Type B pancreatic cell (in vitro differentiated cells): ENCODE data around the gene SNX10. TPM values are rescaled to one million over a fixed set of nuclear protein-coding genes. Genes with fewer than 3 reads are reported as not detected.

ENCODE experiments used
- DNase-seq: peaks from one replicate; pipeline ENCODE4 v3.0.0; 2021; ENCODE audit warnings: mixed read lengths; ENCODE audit not compliant: unreplicated experiment; ENCODE audit errors: extremely low spot score
- H3K27ac Mint-ChIP-seq: 2 replicates; pipeline ENCODE4 v1.8.0; 2021; ENCODE audit warnings: mild to moderate bottlenecking, mixed read lengths
- H3K27me3 Mint-ChIP-seq: 2 replicates; pipeline ENCODE4 v1.8.0; 2021; ENCODE audit warnings: mixed read lengths
- H3K36me3 Mint-ChIP-seq: 2 replicates; pipeline ENCODE4 v1.8.0; 2021; ENCODE audit warnings: mixed read lengths
- H3K4me1 Mint-ChIP-seq: one replicate; pipeline ENCODE4 v1.8.0; 2021; ENCODE audit warnings: mixed read lengths; ENCODE audit not compliant: unreplicated experiment
- H3K4me3 Mint-ChIP-seq: 2 replicates; pipeline ENCODE4 v1.8.0; 2021; ENCODE audit warnings: mild to moderate bottlenecking, mixed read lengths
- H3K9me3 Mint-ChIP-seq: 2 replicates; pipeline ENCODE4 v1.8.0; 2021; ENCODE audit warnings: mixed read lengths
- CTCF ChIP-seq: fragments of 200-600 bp; sonication (generic); conservative IDR thresholded peaks from 2 replicates; pipeline ENCODE4 v1.5.0; 2021; ENCODE audit warnings: antibody characterized with exemption, mild to moderate bottlenecking
- total RNA-seq: library from RNA; stranded (reverse); gene quantifications from 2 replicates; pipeline ENCODE4 v1.2.1, GENCODE V29; 2021; ENCODE audit warnings: low replicate concordance

The SNX10 gene
- total RNA-seq, 1 donor from 2014 or later: 2.8 TPM

GRCh38 chr7:26372704-26373103 lies 81.0 kb downstream of the SNX10 start:
- H3K4me1 Mint-ChIP-seq: peaks cover 8% of the 10 kb centered on the region
- H3K4me3 Mint-ChIP-seq: no peak overlapping the region
- no peak for DNase-seq
- no peaks in the 10 kb centered on the region for H3K36me3 Mint-ChIP-seq
- H3K27ac Mint-ChIP-seq: no peak overlapping the region
- TF ChIP-seq CTCF: no peak
- no peaks in the 10 kb centered on the region for H3K9me3 Mint-ChIP-seq
- peaks cover 21% of the 10 kb centered on the region for H3K27me3 Mint-ChIP-seq

DNA sequence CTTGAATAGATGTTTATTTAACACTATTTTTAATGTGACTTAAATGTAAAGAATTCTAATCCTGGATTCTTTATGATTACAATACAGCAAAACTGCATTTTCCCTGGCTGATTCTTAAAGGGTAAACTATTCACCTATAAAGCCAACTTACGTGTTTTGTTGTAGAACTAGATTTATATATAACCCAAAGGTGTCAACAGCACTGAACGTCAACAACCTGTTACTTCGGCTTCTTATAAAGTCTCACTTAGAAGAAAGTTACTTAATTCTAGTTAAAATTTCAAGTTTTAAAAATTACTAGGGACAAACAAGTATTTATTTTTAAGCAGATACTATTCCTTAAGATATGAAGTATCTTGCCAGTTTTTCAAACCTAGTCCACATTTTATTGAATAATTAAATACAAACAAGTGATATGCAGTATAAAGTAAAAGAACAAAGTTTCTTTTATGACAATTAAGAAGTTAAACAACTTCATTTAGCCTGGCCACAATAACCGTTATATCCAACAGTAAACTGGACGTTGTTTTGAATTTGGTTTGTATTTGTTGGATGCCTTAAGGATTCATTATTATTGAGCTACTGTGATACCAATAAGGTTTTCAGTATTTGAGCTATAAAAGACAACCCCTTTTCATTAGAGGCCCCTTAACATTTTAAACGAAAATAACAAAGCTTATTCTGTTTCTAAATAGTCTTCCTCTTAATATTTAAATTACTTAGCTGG lies 83.1 kb downstream of the SNX10 start:
- no peaks in the 10 kb centered on the region for H3K36me3 Mint-ChIP-seq
- no peak for DNase-seq
- no peak for TF ChIP-seq CTCF
- H3K4me1 Mint-ChIP-seq: peaks cover 4% of the 10 kb centered on the region
- H3K27ac Mint-ChIP-seq: no peak overlapping the region
- peak overlapping the region; percentile 49 for H3K4me3 Mint-ChIP-seq
- peaks cover 29% of the 10 kb centered on the region for H3K27me3 Mint-ChIP-seq
- H3K9me3 Mint-ChIP-seq: no peaks in the 10 kb centered on the region

- peaks cover 29% of the 10 kb centered on the region for H3K27me3 Mint-ChIP-seq
- no peaks in the 10 kb centered on the region for H3K4me1 Mint-ChIP-seq
Observed at GRCh38 chr7:26375726-26376174, 84.1 kb downstream of the SNX10 start.

GRCh38 chr7:26376175-26376917 lies 84.7 kb downstream of the SNX10 start:
- Mint-ChIP-seq H3K27me3 (peaks cover 29% of the 10 kb centered on the region), H3K36me3 (no peaks in the 10 kb centered on the region), H3K4me1 (no peaks in the 10 kb centered on the region), H3K27ac (peak overlapping the region; percentile 67), H3K9me3 (no peaks in the 10 kb centered on the region), H3K4me3 (peak overlapping the region; percentile 90)
- TF ChIP-seq CTCF: no peak
- peak; percentile 79 for DNase-seq

More at GRCh38 chr7:26375726-26376174, 84.1 kb downstream of the SNX10 start:
- no peak for DNase-seq
- TF ChIP-seq CTCF: no peak
- no peaks in the 10 kb centered on the region for H3K36me3 Mint-ChIP-seq
- no peaks in the 10 kb centered on the region for H3K9me3 Mint-ChIP-seq
- peak overlapping the region; percentile 90 for H3K4me3 Mint-ChIP-seq
- H3K27ac Mint-ChIP-seq: peak overlapping the region; percentile 51

DNA sequence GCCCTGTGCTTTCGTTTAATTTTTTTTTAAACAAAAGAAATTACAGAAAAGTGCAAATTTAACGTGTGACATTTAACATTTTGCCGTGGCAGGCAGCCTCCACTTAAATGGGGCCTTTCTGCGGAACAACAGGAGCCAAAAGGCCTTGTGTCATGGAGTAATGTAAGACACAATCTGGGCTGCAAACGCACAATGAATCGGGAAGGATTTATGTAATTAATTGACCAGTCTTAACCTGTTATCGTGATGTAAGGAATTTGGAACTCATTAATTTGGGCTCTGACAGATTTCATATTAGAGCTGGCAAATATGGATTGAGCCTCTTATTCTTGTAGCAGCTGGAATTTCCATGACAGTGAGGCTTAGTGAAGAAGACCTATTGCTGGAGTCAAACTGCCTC lies 86.4 kb downstream of the SNX10 start:
- no peaks in the 10 kb centered on the region for H3K9me3 Mint-ChIP-seq

More for the DNA sequence above, 86.4 kb downstream of the SNX10 start:
- Mint-ChIP-seq H3K27me3 (peaks cover 32% of the 10 kb centered on the region), H3K36me3 (no peaks in the 10 kb centered on the region), H3K27ac (no peak overlapping the region), H3K4me3 (no peak overlapping the region), H3K4me1 (peaks cover 3% of the 10 kb centered on the region)
- no peak for TF ChIP-seq CTCF
- no peak for DNase-seq
